ENCODE measurements around the gene KCNJ6. TPM values are rescaled to one million over a fixed set of nuclear protein-coding genes. Genes with fewer than 3 reads are reported as not detected.
"Not testable (repeated sequence)": the region's sequence is repeated elsewhere in the genome, so short reads cannot be mapped to it uniquely, and the experiment has no call there.

Gene KCNJ6
- total and polyA plus RNA-seq, 5 donors from 2014 or later = not detected

GRCh38 chr21:37765221-37765900 lies 150.9 kb downstream of the KCNJ6 start:
- Mint-ChIP-seq H3K36me3 (no peaks in the 10 kb centered on the region), H3K9me3 (peaks cover 0 to 2% (median 0%) of the 10 kb centered on the region in 7 donors), H3K4me1 (no peaks in the 10 kb centered on the region), H3K27ac (no peak overlapping the region), H3K27me3 (no peaks in the 10 kb centered on the region), H3K4me3 (no peak overlapping the region)
- DNase-seq (no peak), ATAC-seq (ENCODE audit: low read depth in 2 of 2) (no peak)
- Histone ChIP-seq H3K27ac (ENCODE audit: insufficient read depth, low read length, poor library complexity, severe bottlenecking) (no peak overlapping the region), H3K9me3 (ENCODE audit: control insufficient read depth in 2 of 2, low read length in 2 of 2) (no peaks in the 10 kb centered on the region), H3K27me3 (ENCODE audit: control insufficient read depth, insufficient read depth, low read length) (no peaks in the 10 kb centered on the region), H3K36me3 (ENCODE audit: control insufficient read depth, insufficient read depth, low read length) (no peaks in the 10 kb centered on the region), H3K4me3 (ENCODE audit: low read depth, low read length) (no peak overlapping the region), H3K4me1 (ENCODE audit: control insufficient read depth, insufficient read depth, low read length, poor library complexity, severe bottlenecking) (no peaks in the 10 kb centered on the region)

- Mint-ChIP-seq H3K9me3 (peaks cover 0 to 2% (median 0%) of the 10 kb centered on the region in 7 donors), H3K27me3 (no peaks in the 10 kb centered on the region), H3K36me3 (no peaks in the 10 kb centered on the region), H3K4me1 (no peaks in the 10 kb centered on the region), H3K4me3 (no peak overlapping the region), H3K27ac (no peak overlapping the region)
- Histone ChIP-seq H3K9me3 (ENCODE audit: control insufficient read depth in 2 of 2, low read length in 2 of 2) (no peaks in the 10 kb centered on the region), H3K36me3 (ENCODE audit: control insufficient read depth, insufficient read depth, low read length) (no peaks in the 10 kb centered on the region), H3K27me3 (ENCODE audit: control insufficient read depth, insufficient read depth, low read length) (no peaks in the 10 kb centered on the region), H3K4me3 (ENCODE audit: low read depth, low read length) (no peak overlapping the region), H3K27ac (ENCODE audit: insufficient read depth, low read length, poor library complexity, severe bottlenecking) (no peak overlapping the region), H3K4me1 (ENCODE audit: control insufficient read depth, insufficient read depth, low read length, poor library complexity, severe bottlenecking) (no peaks in the 10 kb centered on the region)
- DNase-seq = no peak
- ATAC-seq (ENCODE audit: low read depth in 2 of 2) = no peak
These were observed 151.6 kb downstream of the KCNJ6 start for GRCh38 chr21:37764691-37765090.

GRCh38 chr21:37763298-37763697 lies 153.0 kb downstream of the KCNJ6 start:
- Histone ChIP-seq H3K9me3 (ENCODE audit: control insufficient read depth in 2 of 2, low read length in 2 of 2) (no peaks in the 10 kb centered on the region), H3K4me3 (ENCODE audit: low read depth, low read length) (no peak overlapping the region), H3K27ac (ENCODE audit: insufficient read depth, low read length, poor library complexity, severe bottlenecking) (no peak overlapping the region), H3K4me1 (ENCODE audit: control insufficient read depth, insufficient read depth, low read length, poor library complexity, severe bottlenecking) (no peaks in the 10 kb centered on the region), H3K27me3 (ENCODE audit: control insufficient read depth, insufficient read depth, low read length) (no peaks in the 10 kb centered on the region), H3K36me3 (ENCODE audit: control insufficient read depth, insufficient read depth, low read length) (no peaks in the 10 kb centered on the region)
- Mint-ChIP-seq H3K4me1 (no peaks in the 10 kb centered on the region), H3K27me3 (no peaks in the 10 kb centered on the region), H3K36me3 (no peaks in the 10 kb centered on the region), H3K27ac (no peak overlapping the region), H3K9me3 (peaks cover 0 to 2% (median 0%) of the 10 kb centered on the region in 7 donors), H3K4me3 (no peak overlapping the region)
- ATAC-seq (ENCODE audit: low read depth in 2 of 2) (no peak), DNase-seq (no peak)

- H3K4me1 Mint-ChIP-seq = no peaks in the 10 kb centered on the region
- no peak overlapping the region for H3K4me3 Mint-ChIP-seq
These were observed 153.7 kb downstream of the KCNJ6 start for GRCh38 chr21:37762606-37763005.

GRCh38 chr21:37761406-37761805 lies 154.9 kb downstream of the KCNJ6 start:
- H3K4me3 Mint-ChIP-seq; DNase-seq; H3K4me1 ChIP-seq (ENCODE audit: control insufficient read depth, insufficient read depth, low read length, poor library complexity, severe bottlenecking); H3K27me3 ChIP-seq (ENCODE audit: control insufficient read depth, insufficient read depth, low read length); H3K9me3 Mint-ChIP-seq; H3K36me3 ChIP-seq (ENCODE audit: control insufficient read depth, insufficient read depth, low read length); H3K27ac Mint-ChIP-seq; H3K27ac ChIP-seq (ENCODE audit: insufficient read depth, low read length, poor library complexity, severe bottlenecking); H3K27me3 Mint-ChIP-seq; H3K9me3 ChIP-seq (ENCODE audit: control insufficient read depth in 2 of 2, low read length in 2 of 2); H3K4me1 Mint-ChIP-seq; H3K36me3 Mint-ChIP-seq; H3K4me3 ChIP-seq (ENCODE audit: low read depth, low read length); ATAC-seq (ENCODE audit: low read depth in 2 of 2): not testable (repeated sequence)

More at GRCh38 chr21:37762606-37763005, 153.7 kb downstream of the KCNJ6 start:
- DNase-seq (no peak), ATAC-seq (ENCODE audit: low read depth in 2 of 2) (no peak)
- Mint-ChIP-seq H3K36me3 (no peaks in the 10 kb centered on the region), H3K9me3 (peaks cover 0 to 2% (median 0%) of the 10 kb centered on the region in 7 donors), H3K27ac (no peak overlapping the region), H3K27me3 (no peaks in the 10 kb centered on the region)
- Histone ChIP-seq H3K9me3 (ENCODE audit: control insufficient read depth in 2 of 2, low read length in 2 of 2) (no peaks in the 10 kb centered on the region), H3K4me3 (ENCODE audit: low read depth, low read length) (no peak overlapping the region), H3K4me1 (ENCODE audit: control insufficient read depth, insufficient read depth, low read length, poor library complexity, severe bottlenecking) (no peaks in the 10 kb centered on the region), H3K36me3 (ENCODE audit: control insufficient read depth, insufficient read depth, low read length) (no peaks in the 10 kb centered on the region), H3K27me3 (ENCODE audit: control insufficient read depth, insufficient read depth, low read length) (no peaks in the 10 kb centered on the region), H3K27ac (ENCODE audit: insufficient read depth, low read length, poor library complexity, severe bottlenecking) (no peak overlapping the region)

- H3K4me1 ChIP-seq (ENCODE audit: control insufficient read depth, insufficient read depth, low read length, poor library complexity, severe bottlenecking) = no peaks in the 10 kb centered on the region
- H3K9me3 ChIP-seq (ENCODE audit: control insufficient read depth in 2 of 2, low read length in 2 of 2) = no peaks in the 10 kb centered on the region
- ATAC-seq (ENCODE audit: low read depth in 2 of 2) = no peak
- no peak overlapping the region for H3K27ac ChIP-seq (ENCODE audit: insufficient read depth, low read length, poor library complexity, severe bottlenecking)
- H3K27me3 ChIP-seq (ENCODE audit: control insufficient read depth, insufficient read depth, low read length) = no peaks in the 10 kb centered on the region
- no peak overlapping the region for H3K4me3 ChIP-seq (ENCODE audit: low read depth, low read length)
- no peaks in the 10 kb centered on the region for H3K4me1 Mint-ChIP-seq
- H3K27me3 Mint-ChIP-seq = no peaks in the 10 kb centered on the region
- peaks cover 0 to 2% (median 0%) of the 10 kb centered on the region in 7 donors for H3K9me3 Mint-ChIP-seq
- no peak overlapping the region for H3K27ac Mint-ChIP-seq
- DNase-seq = no peak
- no peaks in the 10 kb centered on the region for H3K36me3 Mint-ChIP-seq
- H3K36me3 ChIP-seq (ENCODE audit: control insufficient read depth, insufficient read depth, low read length) = no peaks in the 10 kb centered on the region
- H3K4me3 Mint-ChIP-seq = no peak overlapping the region
These were observed 156.5 kb downstream of the KCNJ6 start for GRCh38 chr21:37759777-37760176.

- Mint-ChIP-seq H3K9me3 (peaks cover 0 to under 1% (median 0%) of the 10 kb centered on the region in 7 donors), H3K36me3 (no peaks in the 10 kb centered on the region), H3K27ac (no peak overlapping the region), H3K27me3 (no peaks in the 10 kb centered on the region), H3K4me1 (no peaks in the 10 kb centered on the region), H3K4me3 (no peak overlapping the region)
- H3K36me3 ChIP-seq (ENCODE audit: control insufficient read depth, insufficient read depth, low read length) = no peaks in the 10 kb centered on the region
- no peak overlapping the region for H3K27ac ChIP-seq (ENCODE audit: insufficient read depth, low read length, poor library complexity, severe bottlenecking)
- no peak for DNase-seq
- no peak overlapping the region for H3K4me3 ChIP-seq (ENCODE audit: low read depth, low read length)
- H3K9me3 ChIP-seq (ENCODE audit: control insufficient read depth in 2 of 2, low read length in 2 of 2) = no peaks in the 10 kb centered on the region
- no peak for ATAC-seq (ENCODE audit: low read depth in 2 of 2)
- H3K4me1 ChIP-seq (ENCODE audit: control insufficient read depth, insufficient read depth, low read length, poor library complexity, severe bottlenecking) = no peaks in the 10 kb centered on the region
- no peaks in the 10 kb centered on the region for H3K27me3 ChIP-seq (ENCODE audit: control insufficient read depth, insufficient read depth, low read length)
These were observed 157.3 kb downstream of the KCNJ6 start for GRCh38 chr21:37758982-37759381.

- Mint-ChIP-seq H3K36me3 (no peaks in the 10 kb centered on the region), H3K9me3 (no peaks in the 10 kb centered on the region), H3K4me1 (no peaks in the 10 kb centered on the region), H3K27me3 (no peaks in the 10 kb centered on the region), H3K27ac (no peak overlapping the region), H3K4me3 (no peak overlapping the region)
- ATAC-seq (ENCODE audit: low read depth in 2 of 2) (no peak), DNase-seq (no peak)
- Histone ChIP-seq H3K9me3 (ENCODE audit: control insufficient read depth in 2 of 2, low read length in 2 of 2) (no peaks in the 10 kb centered on the region), H3K27ac (ENCODE audit: insufficient read depth, low read length, poor library complexity, severe bottlenecking) (no peak overlapping the region), H3K27me3 (ENCODE audit: control insufficient read depth, insufficient read depth, low read length) (no peaks in the 10 kb centered on the region), H3K4me3 (ENCODE audit: low read depth, low read length) (no peak overlapping the region), H3K36me3 (ENCODE audit: control insufficient read depth, insufficient read depth, low read length) (no peaks in the 10 kb centered on the region), H3K4me1 (ENCODE audit: control insufficient read depth, insufficient read depth, low read length, poor library complexity, severe bottlenecking) (no peaks in the 10 kb centered on the region)
These were observed 158.5 kb downstream of the KCNJ6 start for GRCh38 chr21:37757606-37758376.

Measured in CD4-positive, CD25-positive, alpha-beta regulatory T cell (primary cell).